Measurements from ENCODE around the gene C2CD5.
"Not testable (repeated sequence)": the region's sequence is repeated elsewhere in the genome, so short reads cannot be mapped to it uniquely, and the experiment has no call there.

Gene C2CD5

DNA sequence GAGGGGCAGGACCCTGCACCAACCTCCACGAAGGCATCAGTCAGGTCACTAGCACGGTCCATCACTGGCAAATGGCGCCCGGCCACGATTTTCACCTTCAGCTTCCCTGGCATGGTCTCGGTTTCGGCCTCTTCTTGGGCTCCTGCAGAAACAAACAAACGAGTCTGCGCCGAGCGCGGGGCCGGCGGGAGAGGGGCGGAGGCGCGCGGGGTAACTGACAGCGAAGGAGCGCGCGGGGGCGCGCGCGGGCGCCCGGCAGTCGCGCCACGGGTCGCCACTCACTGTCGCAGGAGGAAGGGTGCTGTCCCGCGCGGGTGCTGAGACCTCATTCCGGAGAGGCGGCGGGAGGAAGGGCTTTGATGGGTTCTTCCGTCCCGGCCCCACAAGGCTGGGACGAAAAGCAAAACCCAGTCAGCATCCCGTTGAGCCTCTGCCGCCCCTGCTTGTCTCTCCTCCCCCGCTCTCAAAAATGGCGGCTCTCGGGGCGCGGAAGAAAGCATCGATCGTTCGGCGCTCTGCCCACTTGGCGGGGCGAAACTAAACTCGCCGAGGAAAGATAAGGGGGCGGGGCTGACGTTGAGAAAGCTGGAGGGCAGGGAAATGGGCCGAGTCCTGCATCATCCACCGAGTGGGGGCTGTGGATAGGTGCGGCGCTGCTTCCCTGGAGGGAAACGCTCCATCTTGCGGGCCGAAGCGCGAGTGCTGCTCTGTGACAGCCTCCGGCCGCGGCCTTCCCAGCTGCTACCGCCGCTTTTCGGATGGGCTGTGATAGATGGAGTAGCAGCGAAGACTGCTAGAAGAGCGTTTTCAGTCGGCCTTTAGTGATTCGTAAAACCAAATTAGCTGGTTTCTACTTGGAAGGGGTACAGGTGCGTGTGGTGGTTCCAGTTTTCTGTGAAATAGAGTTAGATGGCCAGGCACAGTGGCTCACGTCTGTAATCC is at the start of gene C2CD5:
TSS of gene C2CD5 (minus strand) at position 505 of the 942 bp plus-strand sequence. CDS start at position 113, 392 bp downstream.
- peak; percentile 98 for DNase-seq

- no peak for DNase-seq
Measured at GRCh38 chr12:22593864-22594263, 49.5 kb upstream of the C2CD5 start.

DNA sequence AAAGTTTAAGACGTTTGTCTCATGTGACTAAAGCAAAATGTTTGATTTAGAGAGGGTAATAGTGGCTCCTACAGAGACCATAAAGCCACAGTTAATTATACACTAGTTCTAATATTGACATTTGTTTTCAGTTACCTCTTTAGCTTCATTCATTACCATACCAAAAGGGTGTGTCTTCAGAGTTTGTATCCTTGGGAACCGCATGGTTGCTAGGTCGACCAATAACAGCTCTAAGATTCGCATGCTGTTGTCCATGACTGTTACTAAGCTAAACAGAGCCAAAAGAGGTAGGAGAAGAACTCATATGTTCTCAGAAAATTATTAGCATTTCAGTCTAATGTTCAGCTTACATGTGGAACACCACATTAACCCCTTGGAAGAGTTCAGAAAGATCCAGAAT is 44.5 kb upstream of the C2CD5 start:
- no peak for DNase-seq

- DNase-seq = no peak
Measured at GRCh38 chr12:22578328-22578727, 34.0 kb upstream of the C2CD5 start.

- no peak for DNase-seq
Measured at GRCh38 chr12:22577667-22578066, 33.3 kb upstream of the C2CD5 start.

GRCh38 chr12:22576473-22576872 is 32.1 kb upstream of the C2CD5 start:
- no peak for DNase-seq

- no peak for DNase-seq
Measured at GRCh38 chr12:22576065-22576464, 31.7 kb upstream of the C2CD5 start.

GRCh38 chr12:22574921-22575320 is 30.6 kb upstream of the C2CD5 start:
- DNase-seq = no peak

DNA sequence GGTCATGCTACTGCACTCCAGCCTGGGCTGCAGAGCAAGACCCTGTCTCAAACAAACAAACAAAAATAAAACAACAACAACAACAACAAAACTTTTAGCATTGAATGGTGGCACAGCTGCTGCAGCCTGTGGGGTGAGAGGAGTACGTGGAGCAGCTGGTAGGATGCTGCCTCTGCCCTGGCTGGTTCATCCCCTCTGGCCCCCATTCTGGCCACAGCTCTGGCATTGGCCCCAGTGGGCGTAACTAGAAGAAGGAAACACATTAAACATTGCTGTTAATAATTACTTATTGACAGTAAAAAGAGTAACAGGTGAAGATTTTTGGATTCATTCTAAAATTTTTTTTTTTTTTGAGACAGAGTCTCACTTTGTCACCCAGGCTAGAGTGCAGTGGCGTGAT is 28.8 kb upstream of the C2CD5 start:
- DNase-seq = no peak

DNA sequence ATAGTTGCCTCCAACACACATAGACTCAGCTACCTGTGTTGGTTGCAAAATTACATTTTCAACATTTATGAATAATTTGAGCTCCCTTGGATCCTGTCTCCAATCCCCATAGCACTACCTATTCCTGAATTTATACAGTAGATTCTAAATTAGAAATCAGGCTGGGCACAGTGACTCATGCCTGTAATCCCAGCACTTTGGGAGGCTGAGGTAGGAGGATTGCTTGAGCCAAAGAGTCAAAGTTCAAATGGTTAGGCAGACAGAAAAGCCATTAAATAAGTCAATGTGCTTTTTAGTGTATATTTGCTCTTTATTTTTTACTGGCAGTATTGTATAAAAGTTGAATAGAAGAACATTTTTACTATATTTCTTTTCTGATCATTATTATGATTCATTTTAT is 24.9 kb upstream of the C2CD5 start:
- no peak for DNase-seq

GRCh38 chr12:22562036-22563028 is 18.0 kb upstream of the C2CD5 start:
- DNase-seq = no peak

DNA sequence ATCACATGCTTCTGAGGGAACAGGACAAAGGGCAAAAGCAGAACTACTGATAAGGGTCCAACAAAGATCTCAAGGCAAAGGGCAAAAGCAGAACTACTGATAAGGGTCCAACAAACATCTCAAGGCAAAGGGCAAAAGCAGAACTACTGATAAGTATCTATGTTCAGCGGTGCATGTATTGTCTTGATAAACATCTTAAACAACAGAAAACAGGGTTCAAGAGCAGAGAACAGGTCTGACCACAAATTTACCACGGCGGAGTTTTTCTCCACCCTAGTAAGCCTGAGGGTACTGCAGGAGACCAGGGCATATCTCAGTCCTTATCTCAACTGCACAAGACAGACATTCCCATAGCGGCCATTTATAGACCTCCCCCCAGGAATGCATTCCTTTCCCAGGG is 10.4 kb upstream of the C2CD5 start:
- not testable (repeated sequence) for DNase-seq

DNA sequence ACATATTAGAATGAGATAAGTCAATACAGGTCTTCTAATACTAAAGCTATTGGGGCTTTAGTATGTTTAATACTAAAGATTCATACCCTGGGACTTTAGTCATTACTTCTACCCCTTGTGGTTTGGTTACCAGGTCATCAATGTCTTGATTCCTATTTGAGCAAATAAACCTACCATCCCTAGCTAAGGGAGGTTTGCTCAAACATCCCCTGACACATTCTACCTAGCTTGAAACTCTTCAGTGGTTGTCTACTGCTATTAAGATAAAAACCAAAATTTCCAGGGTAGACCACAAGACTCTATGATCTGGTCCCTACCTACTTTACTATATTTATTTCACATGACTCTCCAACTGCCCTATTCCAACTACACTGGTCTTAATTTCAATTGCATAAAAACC is 7.3 kb upstream of the C2CD5 start:
- DNase-seq = no peak

- no peak for DNase-seq
Measured at GRCh38 chr12:22545255-22545654, 913 bp upstream of the C2CD5 start.

DNA sequence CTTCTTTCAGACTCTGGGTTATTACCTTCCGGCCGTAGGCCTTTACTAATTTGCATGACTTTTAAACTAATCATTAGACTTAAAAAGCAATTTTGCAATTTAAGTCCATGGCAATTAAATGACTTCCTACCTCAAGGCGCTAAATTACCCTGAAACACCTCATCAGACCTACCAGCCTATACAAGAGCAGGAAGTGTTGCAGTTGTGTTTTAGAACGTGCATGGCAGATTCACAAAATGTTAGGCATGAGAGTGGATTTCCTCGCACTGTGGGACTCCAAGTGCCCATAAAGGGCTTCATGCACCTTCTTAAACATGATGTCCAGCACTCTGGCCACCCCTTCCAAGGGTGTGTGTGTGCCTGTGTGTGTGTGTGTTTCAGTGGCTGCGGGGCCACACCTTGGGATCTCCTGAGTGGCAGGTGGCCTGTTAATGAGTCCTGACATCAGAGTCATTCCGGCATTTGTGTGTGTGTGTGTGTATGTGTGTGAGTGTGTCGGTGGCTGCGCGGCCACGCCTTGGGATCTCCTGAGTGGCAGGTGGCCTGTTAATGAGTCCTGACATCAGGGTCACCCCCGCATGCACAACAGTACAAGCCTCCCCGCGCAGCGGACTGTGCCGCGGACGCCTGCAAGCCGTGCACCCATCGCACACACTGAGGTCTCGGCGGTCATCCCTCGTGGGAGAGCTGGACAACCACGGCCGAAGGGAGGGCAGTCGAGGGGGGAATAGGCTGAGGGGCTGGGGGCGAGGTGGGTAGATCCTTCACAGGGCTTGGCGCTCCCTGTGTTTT is 900 bp downstream of the C2CD5 start:
- DNase-seq = no peak

DNA sequence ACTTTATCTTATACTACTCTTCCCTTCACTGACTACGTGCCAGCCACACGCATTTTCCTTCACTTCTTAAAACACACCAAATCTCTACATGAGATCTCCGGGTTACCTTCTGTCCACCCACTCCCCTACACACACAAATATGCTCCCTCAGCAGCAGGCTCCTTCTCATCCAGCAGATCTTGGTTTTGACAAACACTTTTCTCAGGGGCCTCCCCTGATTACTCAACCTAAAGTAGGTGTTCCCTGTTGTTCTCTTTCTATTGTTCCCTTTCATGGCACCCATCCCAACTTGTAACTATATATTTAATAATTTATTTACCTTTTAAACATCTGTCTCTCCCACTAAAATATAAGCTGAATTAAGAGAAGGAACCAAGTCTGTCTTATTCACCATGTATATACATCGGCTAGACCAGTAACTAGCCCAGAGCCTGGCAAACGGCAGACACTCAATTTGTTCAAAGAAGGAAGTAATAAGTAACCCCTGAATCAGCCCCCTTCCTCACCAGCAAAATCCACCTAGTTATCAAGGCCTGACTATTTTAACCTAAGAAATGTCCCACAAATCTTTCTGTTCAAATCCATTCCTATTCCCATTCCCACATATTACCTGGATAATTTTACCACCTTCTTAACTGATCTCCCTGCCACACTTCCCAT is 2.7 kb downstream of the C2CD5 start:
- DNase-seq = no peak

- no peak for DNase-seq
Measured at GRCh38 chr12:22539055-22539454, 5.3 kb downstream of the C2CD5 start.

DNA sequence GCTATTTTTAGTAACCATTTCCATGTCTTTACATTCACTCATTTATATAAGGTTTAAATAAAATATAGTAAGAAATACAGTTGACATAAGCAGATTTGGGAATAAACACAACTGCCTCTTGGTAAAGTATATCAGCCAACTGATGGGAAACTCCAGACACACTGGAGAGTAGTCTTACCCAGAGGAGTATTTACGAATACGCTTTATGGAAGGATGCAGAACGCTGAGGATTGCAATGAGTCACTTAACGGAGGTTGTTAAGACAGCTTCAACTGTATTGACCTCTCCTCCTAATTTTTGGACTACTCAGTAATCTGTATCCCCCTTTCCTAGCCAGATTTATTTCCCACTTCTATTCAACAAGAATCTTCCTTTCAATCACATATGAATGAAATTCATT is 6.0 kb downstream of the C2CD5 start:
- no peak for DNase-seq

DNA sequence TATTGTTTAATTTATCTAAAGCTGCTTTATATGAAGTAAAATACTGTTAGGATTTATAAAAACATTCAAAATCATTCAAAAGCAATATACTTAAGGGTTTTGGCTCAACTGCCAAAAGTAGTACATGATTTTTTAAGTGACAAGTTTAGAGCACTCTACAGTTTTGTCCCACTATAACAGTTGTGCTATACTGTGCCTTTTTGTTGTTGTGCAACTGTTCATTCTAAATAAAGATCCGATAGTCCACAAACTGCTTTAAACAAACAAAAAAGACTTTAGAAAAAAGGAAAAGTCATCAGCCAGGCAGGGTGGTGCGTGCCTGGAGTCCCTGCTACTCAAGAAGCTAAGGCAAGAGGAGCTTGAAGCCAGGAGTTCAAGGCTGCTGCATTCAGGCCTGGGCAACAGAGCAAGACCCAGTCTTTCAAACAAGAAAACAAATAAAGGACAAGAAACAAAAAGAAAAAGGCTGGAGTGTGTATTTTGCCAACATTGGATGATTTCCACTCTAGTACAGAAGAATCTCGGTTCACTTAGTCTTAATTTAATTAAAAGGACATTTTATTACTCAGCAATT is 7.3 kb downstream of the C2CD5 start:
- DNase-seq = no peak

GRCh38 chr12:22536346-22536945 is 7.9 kb downstream of the C2CD5 start:
- no peak for DNase-seq

GRCh38 chr12:22535478-22535877 is 8.9 kb downstream of the C2CD5 start:
- no peak for DNase-seq

All from right hindlimb (tissue), 1 donor.